GM19463 (cell line): ENCODE results near the gene HES1.
A peak's percentile ranks its signal among the peaks of the same experiment; 100 is the strongest.
"Not testable (repeated sequence)": the region's sequence is repeated elsewhere in the genome, so short reads cannot be mapped to it uniquely, and the experiment has no call there.

Source experiments
- ATAC-seq: cut with Tn5 transposase; IDR thresholded peaks from one replicate; pipeline ENCODE4 v1.9.1; 2021; ENCODE audit warnings: mild to moderate bottlenecking, moderate library complexity; ENCODE audit not compliant: unreplicated experiment

HES1 gene

DNA sequence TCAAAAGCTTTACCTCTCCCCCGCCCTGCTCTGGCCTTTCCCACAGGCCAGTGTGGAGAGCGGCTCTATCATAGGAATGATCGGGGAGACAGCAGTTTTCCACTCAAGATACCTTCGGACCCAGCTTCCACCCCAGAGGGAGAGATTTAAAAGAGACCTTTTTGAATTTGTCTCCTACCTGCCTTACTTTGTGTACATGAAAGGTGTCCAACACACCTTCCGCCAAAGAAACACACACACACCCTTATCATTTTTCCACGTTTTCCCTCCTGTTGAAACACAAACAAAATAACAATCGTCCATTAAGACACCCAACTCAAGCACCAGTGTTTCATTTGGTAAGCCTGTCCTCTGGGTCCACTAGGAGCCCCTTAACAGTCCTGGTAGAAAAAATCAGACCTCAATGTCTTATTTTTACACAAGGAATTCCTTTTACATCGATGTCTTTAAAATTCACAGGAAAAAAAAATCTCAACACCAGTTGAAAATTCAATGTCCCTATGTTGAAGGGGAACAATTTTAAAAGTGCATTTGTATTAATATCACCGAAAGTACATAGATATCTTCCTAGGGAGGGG lies 4.0 kb downstream of the HES1 start:
- no peak for ATAC-seq

DNA sequence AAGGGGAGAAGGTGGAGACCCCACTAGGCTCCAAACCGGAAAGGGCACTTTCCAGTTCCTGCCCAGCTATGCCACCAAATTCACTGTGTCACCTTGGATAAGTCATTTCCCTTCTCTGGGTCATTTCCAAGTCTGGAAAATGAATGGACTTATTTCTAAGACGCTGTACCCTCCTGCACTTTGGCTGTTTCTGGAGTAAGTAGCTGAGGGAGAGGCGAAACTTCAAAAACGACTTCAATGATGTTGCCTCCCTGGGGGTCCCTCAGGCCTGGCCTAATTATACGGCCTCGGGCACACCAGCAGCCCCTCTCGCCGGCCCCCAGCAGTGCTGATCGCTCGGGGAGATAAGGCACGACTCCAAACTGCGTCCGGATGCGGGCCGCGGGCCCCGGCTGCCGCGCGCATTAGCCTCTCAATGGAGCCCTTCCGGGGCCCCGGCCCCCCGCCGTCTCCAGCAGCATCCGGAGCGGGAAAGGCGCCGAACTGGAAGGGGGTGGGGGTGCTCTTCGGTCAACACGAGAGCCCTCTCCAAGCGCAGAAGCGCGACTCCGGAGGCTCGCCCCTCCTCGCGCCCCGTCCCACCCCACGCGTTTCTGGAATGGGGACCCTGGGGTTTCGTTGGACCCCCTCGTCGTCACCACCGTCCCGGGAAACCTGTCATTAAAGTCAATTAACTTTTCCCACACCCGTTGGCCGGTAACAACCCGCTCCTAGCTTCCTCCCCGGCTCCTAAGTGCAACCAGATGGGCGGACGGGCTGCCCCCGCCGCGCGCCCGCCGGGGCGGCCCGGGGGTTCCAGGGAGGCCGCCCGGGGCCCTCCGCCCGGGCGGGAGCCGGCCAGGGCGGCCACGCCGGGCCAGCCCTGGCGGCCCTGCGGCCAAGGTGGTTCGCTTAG lies 4.8 kb downstream of the HES1 start:
- ATAC-seq: no peak

DNA sequence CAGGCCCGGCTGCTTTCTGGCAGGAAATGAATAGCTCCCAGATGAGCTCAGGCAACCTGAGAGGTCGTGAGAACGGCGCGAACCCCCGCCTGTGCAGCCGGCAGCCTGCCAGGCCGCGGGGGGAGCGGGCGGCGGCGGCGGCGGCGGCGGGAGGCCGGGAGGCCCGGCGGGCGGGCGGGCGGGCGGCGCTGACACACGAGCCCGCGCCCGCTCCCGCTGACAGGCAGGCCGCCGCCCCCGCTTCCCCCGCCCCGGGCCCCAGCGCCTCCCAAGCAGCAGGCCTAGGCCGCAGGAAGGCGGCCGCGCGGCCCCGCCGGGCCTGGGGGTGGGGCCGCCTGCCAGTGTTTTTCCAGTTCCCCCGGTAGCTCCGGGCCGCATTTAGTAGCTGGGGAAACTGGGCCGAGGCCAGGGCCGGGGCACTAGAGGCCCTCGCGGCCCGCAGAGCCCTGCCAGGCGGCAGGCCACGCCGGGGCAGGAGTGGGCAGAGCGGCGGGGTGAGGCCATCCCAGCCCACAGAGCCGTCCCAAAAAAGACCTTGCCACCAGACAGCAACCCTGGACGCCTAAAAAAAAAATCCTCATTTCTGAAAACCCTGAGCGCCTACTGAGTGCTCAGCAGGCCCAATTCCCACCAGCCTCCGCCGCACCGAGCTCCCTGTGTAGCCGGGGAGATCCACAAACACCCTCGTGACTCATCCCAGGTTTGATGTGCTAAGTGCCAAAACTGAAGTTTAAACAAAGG lies 5.6 kb downstream of the HES1 start:
- peak; percentile 42 for ATAC-seq

DNA sequence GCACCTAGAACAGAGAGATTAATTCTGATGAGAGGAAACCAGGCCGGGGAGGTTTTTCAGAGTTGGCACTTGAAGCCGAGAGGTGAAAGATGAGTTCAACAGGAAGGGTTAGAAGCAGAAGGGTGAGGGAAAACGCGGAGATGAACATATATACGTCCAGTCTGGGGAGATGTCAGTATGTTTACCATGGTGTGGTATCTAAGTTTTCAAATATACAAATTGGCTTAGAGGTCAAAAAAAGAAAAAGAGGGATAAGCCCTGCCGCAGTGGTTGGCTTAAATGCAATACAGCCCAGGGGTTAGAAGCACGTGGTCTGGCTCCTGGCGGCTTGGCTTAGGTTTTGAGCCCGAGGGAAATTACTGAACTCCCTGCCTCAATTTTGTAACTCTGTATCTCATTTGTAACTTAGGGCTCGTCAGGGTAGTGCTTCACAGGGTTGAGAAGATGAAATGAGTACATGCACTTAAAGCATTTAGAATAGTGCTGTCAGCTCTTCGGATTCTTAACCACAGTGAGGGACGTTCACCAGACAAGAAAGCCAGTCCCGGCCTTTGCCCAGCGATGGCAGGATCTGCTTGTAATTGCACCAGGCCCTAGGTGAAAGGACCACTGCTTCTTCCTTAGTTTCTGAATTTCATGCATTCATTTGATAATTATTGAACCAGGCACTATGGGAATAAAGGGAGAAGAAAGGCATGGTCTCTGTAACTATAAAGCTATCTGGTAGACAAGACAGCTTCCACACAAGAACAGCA lies 6.4 kb downstream of the HES1 start:
- no peak for ATAC-seq

DNA sequence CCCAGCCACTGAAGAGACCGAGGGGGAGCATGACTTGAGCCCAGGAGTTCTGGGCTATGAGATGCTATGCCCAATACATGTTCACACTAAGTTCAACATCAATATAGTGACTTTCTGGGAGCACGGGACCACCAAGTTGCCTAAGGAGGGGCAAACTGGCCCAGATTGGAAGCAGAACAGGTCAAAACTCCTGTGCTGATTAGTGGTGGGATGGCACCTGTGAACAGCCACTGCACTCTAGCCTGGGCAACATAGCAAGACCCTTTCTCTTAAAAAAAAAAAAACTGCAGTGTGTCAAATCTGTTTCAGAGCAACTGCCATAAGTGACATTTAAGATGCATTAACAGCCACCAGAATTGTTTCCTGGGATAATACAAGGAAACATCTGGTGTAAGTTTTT lies 9.8 kb downstream of the HES1 start:
- no peak for ATAC-seq

DNA sequence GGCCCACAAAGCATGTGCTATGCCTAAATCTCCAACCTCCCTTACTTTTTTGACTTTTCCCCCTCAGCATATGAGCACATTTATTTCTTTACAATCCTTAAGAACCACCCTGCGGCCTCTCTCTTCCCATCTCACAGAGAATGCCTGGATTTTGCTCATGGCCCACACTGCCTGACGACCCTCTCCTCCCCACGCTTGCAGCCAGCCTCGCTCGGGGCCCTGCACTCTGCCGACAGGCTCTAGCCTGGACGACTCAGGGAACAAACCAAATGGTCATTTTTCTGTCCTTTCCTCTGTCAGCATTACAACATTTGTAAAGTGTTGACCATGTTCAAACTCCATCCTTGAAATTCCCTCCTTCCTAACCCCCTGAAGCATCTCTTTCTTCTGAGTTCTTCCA lies 11.7 kb downstream of the HES1 start:
- ATAC-seq: no peak

DNA sequence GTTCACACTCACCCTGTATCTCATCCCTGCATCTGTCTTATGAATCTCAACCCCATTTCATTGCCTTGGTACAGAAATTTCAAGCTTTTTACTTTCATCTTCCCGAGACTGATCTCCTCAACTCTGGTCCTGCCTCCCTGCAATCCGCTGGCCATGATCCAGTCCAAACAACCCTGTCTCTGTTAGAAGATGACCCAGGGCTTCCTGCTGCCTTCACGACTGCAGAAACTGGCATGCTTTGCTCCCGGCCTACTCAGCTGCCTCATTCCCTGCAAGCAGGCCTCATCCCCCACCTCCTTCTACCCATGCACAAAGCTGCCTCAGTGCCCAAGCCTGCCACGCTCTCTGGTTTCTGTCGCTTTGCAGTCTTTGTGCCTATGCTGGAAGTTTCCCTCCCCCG lies 12.4 kb downstream of the HES1 start:
- ATAC-seq: no peak

DNA sequence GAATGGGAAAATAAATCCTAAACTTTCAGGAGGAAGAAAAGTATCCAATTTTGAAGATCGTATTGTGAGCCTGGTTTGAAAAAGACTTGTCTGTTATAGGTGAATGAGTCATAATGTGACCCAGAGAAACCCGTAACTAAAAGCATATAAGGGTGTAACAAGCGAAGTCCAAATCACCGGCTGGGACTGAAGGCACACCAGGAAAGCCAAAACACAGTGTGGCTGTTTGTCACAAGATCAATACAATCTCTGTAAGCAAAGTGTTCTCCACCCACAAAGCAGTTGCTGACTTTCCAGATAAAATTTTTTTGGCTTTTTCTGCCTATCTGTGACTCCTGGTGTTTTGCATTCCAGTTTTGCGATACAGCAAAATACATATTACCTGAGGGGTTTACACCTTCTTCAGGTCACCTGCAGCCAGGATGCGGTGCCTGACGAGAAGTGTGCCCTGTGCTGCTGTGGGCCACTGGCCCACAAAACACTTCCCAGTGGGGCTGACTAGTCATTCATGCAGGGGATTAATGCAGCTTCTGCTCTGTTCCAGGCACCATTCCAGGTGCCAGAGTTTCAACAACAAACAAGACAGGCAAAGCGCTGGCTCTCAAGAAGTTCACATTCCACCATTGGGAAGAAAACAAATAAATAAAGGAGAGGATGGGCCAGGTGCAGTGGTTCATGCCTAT lies 14.4 kb downstream of the HES1 start:
- ATAC-seq: no peak

DNA sequence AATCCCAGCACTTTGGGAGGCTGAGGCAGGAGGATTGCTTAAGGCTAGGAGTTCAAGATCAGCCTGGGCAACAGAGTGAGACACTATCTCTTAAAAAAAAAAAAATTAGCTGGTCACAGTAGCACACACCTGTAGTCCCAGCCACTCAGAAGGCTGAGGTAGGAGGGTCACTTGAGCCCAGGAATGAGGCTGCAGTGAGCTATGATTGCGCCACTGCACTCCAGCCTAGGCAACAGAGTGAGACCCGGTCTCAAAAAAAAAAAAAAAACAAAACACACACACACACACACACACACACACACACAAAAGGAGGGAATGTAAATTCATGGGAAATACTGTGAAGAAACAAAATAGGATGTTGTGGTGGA lies 15.0 kb downstream of the HES1 start:
- ATAC-seq: not testable (repeated sequence)

DNA sequence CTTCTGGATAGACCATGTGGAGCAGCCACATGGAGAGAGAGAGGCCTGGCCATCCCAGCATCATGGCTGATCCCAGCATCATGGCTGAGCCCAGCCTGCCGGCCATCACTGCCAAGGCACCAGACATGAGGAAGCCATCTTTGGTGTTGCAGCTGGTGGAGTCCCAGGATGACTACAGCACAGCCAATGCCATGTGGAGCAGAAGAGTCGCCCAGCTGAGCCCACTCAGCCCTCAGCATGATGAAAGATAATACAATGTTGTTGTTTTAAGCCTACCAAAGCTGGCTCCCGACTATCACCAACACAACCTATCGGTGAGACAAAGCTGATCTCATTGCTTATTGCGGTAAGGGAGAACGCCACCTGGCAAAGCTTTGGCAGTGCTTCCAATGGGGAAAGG lies 18.4 kb downstream of the HES1 start:
- ATAC-seq: no peak

DNA sequence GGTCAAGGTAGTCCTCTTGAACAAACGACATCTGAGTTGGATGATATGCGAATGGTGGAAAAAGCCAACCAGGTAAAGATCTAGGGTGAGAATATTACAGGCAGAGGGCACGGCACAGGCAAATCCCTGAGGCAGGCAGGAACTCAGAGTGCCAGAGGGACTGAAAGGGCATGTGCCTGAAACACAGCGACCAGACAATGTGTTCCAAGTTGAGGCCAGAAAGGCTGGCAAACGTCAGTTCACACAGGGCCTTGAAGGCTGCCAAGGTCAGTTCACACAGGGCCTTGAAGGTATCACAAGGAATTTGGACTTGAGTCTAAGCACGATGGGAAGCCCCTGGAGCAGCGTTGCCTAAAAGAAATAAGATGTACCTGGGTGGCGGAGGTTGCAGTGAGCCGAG lies 20.1 kb downstream of the HES1 start:
- no peak for ATAC-seq

DNA sequence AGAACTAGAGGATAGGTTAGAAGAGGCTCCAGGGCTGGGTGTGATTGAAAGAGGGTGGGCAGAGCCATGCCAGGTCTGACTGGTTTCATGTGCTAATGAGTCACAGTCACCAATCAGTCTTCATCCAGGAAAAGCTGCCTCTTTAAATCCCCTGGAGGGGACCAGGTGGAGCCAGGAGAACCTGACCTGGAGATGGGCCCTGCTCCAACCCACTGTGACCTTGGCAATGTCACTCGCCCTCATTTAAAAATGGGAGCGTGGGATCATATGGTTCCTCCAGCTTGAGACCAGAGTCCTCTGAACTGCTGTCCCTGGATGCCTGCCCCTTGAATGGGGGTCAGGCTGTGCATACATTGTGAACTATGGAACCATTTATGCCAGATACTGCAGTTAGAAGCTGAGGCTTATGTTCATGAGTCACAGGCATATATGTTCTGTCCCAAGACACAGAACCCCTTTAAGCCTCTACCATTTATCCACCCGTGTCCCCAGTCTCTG lies 23.0 kb downstream of the HES1 start:
- no peak for ATAC-seq

DNA sequence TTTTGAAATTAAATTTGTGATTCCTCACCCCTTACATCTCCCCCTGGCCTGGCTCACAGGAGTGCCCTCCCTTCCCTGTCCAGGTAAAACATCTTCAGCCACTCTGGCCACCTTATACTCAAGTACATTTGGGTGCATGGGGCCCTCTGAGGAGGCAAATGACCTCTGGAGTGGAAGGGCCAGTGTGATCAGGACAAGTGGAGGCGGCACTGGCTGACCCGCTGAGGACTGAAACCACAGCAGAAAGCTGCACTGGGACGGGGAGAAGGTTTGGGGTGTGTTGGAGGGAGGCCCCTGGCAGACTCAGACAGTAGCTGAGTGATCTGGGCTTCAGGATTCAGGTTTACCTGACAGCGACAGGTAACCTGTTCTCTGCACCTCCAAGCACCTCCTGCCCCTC lies 24.2 kb downstream of the HES1 start:
- no peak for ATAC-seq

DNA sequence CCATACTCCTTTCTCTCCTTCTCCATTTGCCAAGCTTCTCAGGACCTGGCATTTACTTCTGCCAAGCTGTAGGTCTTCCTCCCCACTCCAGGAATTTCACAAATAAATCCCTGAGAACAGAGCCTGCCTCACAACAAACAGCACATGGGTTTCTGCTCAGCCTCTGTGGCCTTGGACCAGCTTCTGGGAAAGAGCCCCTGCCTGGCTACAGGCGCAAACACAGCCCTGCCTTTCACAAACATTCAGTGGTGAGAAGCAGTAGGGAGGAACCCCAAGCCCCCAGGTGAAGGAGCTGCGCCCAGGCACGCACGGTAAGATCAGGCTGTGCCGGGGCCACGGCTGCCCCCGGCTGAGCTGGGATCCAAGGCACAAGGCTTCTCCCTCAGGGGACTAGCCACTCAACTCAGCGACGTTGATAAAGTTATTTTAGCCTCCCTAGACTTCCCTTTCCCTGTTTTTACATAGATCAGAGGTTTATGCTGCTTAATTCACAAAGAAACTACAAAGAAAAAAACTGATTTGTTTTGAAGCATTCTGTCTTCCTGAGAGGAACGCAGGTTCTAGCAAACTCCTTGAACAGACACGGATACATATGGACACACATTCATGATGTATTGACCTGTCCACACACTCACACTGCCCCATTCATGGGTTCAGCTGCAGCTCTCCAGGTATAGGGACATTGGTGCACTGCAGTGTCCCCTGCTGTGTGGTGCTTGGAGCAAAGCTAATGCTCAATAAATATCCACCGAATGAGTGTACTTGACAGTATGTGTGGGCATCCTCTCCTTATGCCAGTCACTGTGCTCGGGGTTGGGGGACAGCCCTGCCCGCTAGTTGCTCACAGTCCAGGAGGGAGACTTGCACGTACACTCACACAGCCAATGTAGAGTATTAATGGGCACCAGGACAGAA lies 25.4 kb downstream of the HES1 start:
- ATAC-seq: no peak

DNA sequence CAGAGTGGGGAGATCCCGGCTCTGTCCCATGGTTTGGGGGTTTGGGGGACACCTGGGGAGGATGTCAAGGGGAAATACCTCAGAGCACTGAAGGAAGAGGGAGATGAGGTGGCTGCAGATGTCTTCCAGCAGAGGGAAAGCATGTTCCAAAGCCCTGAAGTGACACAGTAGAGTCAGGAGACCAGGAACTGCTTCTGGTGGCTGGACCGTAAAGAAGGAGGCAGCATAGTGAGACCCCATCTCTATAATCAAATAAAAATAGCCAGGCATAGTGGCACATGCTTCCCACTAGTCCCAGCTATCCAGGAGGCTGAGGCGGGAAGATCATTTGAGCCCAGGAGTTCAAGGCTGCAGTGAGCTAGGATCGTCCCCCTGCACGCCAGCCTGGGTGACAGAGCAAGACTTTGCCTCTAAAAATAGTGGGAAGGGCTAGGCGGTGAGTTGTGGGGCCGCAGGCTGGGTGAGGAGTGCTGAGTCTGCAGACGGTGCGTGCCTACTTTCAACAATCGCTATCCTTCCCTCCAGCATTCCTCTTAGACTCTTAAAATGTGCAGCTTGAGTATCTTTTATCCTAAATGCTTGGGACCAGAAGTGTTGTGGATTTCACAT lies 26.2 kb downstream of the HES1 start:
- no peak for ATAC-seq

DNA sequence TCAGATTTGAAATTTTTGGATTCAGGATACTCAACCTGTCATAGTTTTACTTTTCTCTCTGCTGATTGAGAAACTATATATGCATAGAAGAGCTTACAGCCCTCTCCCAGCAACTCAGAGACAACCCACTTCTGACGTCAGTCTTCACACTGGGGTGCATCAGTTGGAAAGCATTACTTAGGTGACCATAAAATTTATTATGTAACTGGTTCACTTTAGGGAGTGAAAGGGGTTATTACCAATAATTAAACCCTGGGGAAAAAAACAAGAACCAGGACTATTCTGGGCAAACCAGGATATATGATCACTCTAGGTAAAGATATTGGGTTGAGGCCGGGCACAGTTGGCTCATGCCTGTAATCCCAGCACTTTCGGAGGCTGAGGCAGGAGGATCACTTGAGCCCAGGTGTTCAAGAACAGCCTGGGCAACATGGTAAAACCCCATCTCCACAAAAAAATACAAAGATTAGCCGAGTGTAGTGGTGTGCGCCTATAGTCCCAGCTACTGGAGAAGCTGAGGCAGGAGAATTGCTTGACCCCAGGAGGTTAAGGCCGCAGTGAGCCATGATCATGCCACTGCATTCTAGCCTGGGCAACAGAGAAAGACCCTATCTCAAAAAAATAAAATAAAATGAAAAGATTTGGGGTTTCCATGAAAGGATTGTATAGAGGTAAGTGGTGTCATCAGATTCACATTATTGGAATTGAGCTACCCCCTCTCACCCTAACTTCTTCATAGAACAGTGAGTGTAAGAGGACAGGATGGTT lies 27.1 kb downstream of the HES1 start:
- ATAC-seq: no peak

DNA sequence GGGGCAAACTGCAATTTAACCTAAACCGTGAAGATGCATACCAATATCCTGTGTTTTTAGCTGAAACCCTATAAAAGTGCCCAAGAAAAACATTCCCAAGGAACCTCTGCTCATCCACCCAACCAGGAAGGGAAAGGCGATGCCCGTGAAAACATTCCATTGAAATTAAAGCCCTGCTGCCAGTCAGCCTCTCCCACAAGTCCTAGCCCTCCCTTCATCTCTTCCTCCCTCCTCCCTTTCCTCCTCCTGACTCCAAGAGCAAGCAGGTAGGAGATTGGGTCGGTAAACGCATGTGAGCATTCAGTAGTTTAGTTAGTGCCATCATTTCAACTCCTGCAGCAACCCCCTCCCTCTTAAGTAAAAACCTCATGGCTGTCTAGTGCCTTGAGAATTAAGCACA lies 27.7 kb downstream of the HES1 start:
- ATAC-seq: no peak

DNA sequence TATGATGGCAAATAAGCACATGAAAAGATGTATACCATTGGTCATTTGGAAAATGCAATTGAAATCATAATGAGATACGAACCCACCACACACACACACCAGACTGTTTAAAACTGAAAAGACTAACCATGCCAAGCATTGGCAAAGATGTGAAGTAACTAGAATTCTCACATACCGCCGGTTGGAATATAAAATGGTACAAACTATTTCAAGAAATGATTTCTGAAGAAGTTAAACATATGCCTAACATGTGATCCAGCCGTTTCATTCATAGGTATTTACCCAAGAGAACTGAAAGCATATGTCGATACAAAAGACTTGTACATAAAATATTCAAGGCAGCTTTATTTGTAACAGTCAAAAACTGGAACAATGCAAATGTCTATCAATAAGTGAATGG lies 28.9 kb downstream of the HES1 start:
- ATAC-seq: no peak
